ENCODE results near the gene BOLA1. TPM values are rescaled to one million over a fixed set of nuclear protein-coding genes. Genes with fewer than 3 reads are reported as not detected.

BOLA1 gene
- total and polyA plus RNA-seq, 2 of the 13 experiments (the other 11 are each of a cell fraction or from before 2014, with no cell fraction given): 3.2 to 4.2 TPM

GRCh38 chr1:149886121-149886395 lies 13.3 kb upstream of the BOLA1 start (continued):
- TF ChIP-seq KLF12 (CRISPR knock-in tag; IDR thresholded peaks at IDR 0.05; ENCODE audit: borderline replicate concordance) (0 out of 2 replicates have a peak, but pooled peaks have one; percentile 28), ZNF704 (CRISPR knock-in tag; IDR thresholded peaks at IDR 0.05; ENCODE audit: borderline replicate concordance) (0 out of 2 replicates have a peak, but pooled peaks have one; percentile 37), AGO2 (optimal IDR thresholded peaks at IDR 0.05; ENCODE audit: low read depth, low read length) (peak; percentile 79), GABPB1 (CRISPR knock-in tag; IDR thresholded peaks at IDR 0.05) (peak; percentile 25; the same call in 1 of the 2 replicates), RXRA (CRISPR knock-in tag; IDR thresholded peaks at IDR 0.05) (peak; percentile 31; the same call in 1 of the 2 replicates), ZNF768 (CRISPR knock-in tag; IDR thresholded peaks at IDR 0.05) (peak; percentile 54; the same call in 1 of the 2 replicates), KAT8 (CRISPR knock-in tag; IDR thresholded peaks at IDR 0.05) (0 out of 2 replicates have a peak, but pooled peaks have one; percentile 13), TBX2 (CRISPR knock-in tag; IDR thresholded peaks at IDR 0.05; ENCODE audit: borderline replicate concordance) (0 out of 2 replicates have a peak, but pooled peaks have one; percentile 7), GATAD1 (CRISPR knock-in tag; IDR thresholded peaks at IDR 0.05) (0 out of 2 replicates have a peak, but pooled peaks have one; percentile 6), RBFOX2 (IDR thresholded peaks at IDR 0.05; ENCODE audit: low read depth, low read length) (peak; percentile 86), HDAC1 (CRISPR knock-in tag; IDR thresholded peaks at IDR 0.05) (peak; percentile 42), ZBTB4 (CRISPR knock-in tag; IDR thresholded peaks at IDR 0.05; ENCODE audit: borderline replicate concordance) (0 out of 2 replicates have a peak, but pooled peaks have one; percentile 61), SALL2 (CRISPR knock-in tag; IDR thresholded peaks at IDR 0.05) (0 out of 2 replicates have a peak, but pooled peaks have one; percentile 47), EED (CRISPR knock-in tag; IDR thresholded peaks at IDR 0.05) (0 out of 2 replicates have a peak, but pooled peaks have one; percentile 50), TSC22D2 (CRISPR knock-in tag; IDR thresholded peaks at IDR 0.05; ENCODE audit: borderline replicate concordance) (0 out of 2 replicates have a peak, but pooled peaks have one; percentile 7), ZNF800 (CRISPR knock-in tag; IDR thresholded peaks at IDR 0.05) (peak; percentile 64; the same call in 1 of the 2 replicates), YEATS4 (CRISPR knock-in tag; IDR thresholded peaks at IDR 0.05; ENCODE audit: borderline replicate concordance) (peak; percentile 48), MTF1 (CRISPR knock-in tag; IDR thresholded peaks at IDR 0.05) (0 out of 2 replicates have a peak, but pooled peaks have one; percentile 3), AFF4 (CRISPR knock-in tag; IDR thresholded peaks at IDR 0.05) (peak; percentile 98; the same call in 1 of the 2 replicates), MEIS1 (CRISPR knock-in tag; IDR thresholded peaks at IDR 0.05; ENCODE audit: borderline replicate concordance) (peak; percentile 7; the same call in 1 of the 2 replicates)

Data from HepG2 (cell line).